NB4 (cell line): ENCODE measurements around the gene ZCCHC14.
"Not testable (repeated sequence)": the region's sequence is repeated elsewhere in the genome, so short reads cannot be mapped to it uniquely, and the experiment has no call there.

Source experiments
- CTCF ChIP-seq: IDR thresholded peaks from one replicate; pipeline ENCODE4 v1.5.1; 2012; ENCODE audit warnings: low read depth, low read length
- MAX ChIP-seq: IDR thresholded peaks from 2 replicates; pipeline ENCODE4 v1.6.1; 2011; ENCODE audit warnings: low read depth, low read length
- MYC ChIP-seq: IDR thresholded peaks from 2 replicates; pipeline ENCODE4 v1.6.1; 2011; ENCODE audit warnings: low read depth, low read length
- POLR2A ChIP-seq: IDR thresholded peaks from 2 replicates; pipeline ENCODE4 v1.6.1; 2011; ENCODE audit warnings: mild to moderate bottlenecking; ENCODE audit not compliant: insufficient read length; ENCODE audit errors: extremely low read depth

GRCh38 chr16:87389914-87390313 is 102.9 kb downstream of the ZCCHC14 start:
- not testable (repeated sequence) for TF ChIP-seq CTCF, MAX, POLR2A, MYC
